GM19468 (cell line): Measurements from ENCODE around the gene DCDC1.
A peak's percentile ranks its signal among the peaks of the same experiment; 100 is the strongest.

Experiments used
- ATAC-seq: cut with Tn5 transposase; IDR thresholded peaks from one replicate; pipeline ENCODE4 v1.9.1; 2021; ENCODE audit warnings: mild to moderate bottlenecking, moderate library complexity, moderate number of reproducible peaks; ENCODE audit not compliant: unreplicated experiment; ENCODE audit errors: extremely low read depth

DCDC1 gene

GRCh38 chr11:31369348-31370329, at the start of gene DCDC1, which contains the start of gene DNAJC24:
DCDC1 (minus strand) TSS chr11:31369739; CDS start chr11:31328280, 41,459 bp downstream.
DNAJC24 (plus strand) TSS chr11:31369860; CDS start chr11:31370749, 889 bp downstream.
- peak; percentile 96 for ATAC-seq

- no peak for ATAC-seq
Measured at GRCh38 chr11:31419138-31419537, 49.6 kb upstream of the DCDC1 start.

GRCh38 chr11:31417816-31418215, 48.3 kb upstream of the DCDC1 start:
- no peak for ATAC-seq

GRCh38 chr11:31417357-31417756, 47.8 kb upstream of the DCDC1 start:
- no peak for ATAC-seq

- ATAC-seq: no peak
Measured at GRCh38 chr11:31415435-31415834, 45.9 kb upstream of the DCDC1 start.

GRCh38 chr11:31414338-31414737, 44.8 kb upstream of the DCDC1 start:
- ATAC-seq: no peak

- no peak for ATAC-seq
Measured at GRCh38 chr11:31412946-31413345, 43.4 kb upstream of the DCDC1 start.

- no peak for ATAC-seq
Measured at GRCh38 chr11:31408201-31408600, 38.7 kb upstream of the DCDC1 start.

- ATAC-seq: no peak
Measured at GRCh38 chr11:31404614-31405013, 35.1 kb upstream of the DCDC1 start.

GRCh38 chr11:31397239-31397834, 27.8 kb upstream of the DCDC1 start:
- ATAC-seq: no peak

- no peak for ATAC-seq
Measured at GRCh38 chr11:31387379-31387778, 17.8 kb upstream of the DCDC1 start.

- no peak for ATAC-seq
Measured at GRCh38 chr11:31383116-31383515, 13.6 kb upstream of the DCDC1 start.

- ATAC-seq: no peak
Measured at GRCh38 chr11:31375879-31376278, 6.3 kb upstream of the DCDC1 start.

GRCh38 chr11:31366795-31367194, 2.7 kb downstream of the DCDC1 start:
- ATAC-seq: no peak

GRCh38 chr11:31361743-31362142, 7.8 kb downstream of the DCDC1 start:
- ATAC-seq: no peak

- no peak for ATAC-seq
Measured at GRCh38 chr11:31355817-31356216, 13.7 kb downstream of the DCDC1 start.

- ATAC-seq: no peak
Measured at GRCh38 chr11:31355131-31355530, 14.4 kb downstream of the DCDC1 start.

GRCh38 chr11:31351168-31351567, 18.4 kb downstream of the DCDC1 start:
- no peak for ATAC-seq

GRCh38 chr11:31340903-31341572, 28.5 kb downstream of the DCDC1 start:
- no peak for ATAC-seq

- no peak for ATAC-seq
Measured at GRCh38 chr11:31337806-31338205, 31.7 kb downstream of the DCDC1 start.

- ATAC-seq: no peak
Measured at GRCh38 chr11:31328697-31329096, 40.8 kb downstream of the DCDC1 start.
